ENCODE results near the gene ZNRD2. TPM values are rescaled to one million over a fixed set of nuclear protein-coding genes. Genes with fewer than 3 reads are reported as not detected.

The ZNRD2 gene
- total RNA-seq, 1 experiment from 2014 or later, result 31.7 TPM

- H3K79me2 ChIP-seq (ENCODE audit: low read length), result no peaks in the 10 kb centered on the region
- H3K9ac ChIP-seq (ENCODE audit: low read length), result no peak overlapping the region
- H3K4me3 ChIP-seq (ENCODE audit: low read length), result no peak overlapping the region
- no peaks in the 10 kb centered on the region for H4K20me1 ChIP-seq (ENCODE audit: insufficient read depth, low read depth, low read length)
- H3K4me1 ChIP-seq (ENCODE audit: low read length), result peaks cover 22% of the 10 kb centered on the region
- H2AFZ ChIP-seq (ENCODE audit: low read length), result no peak overlapping the region
- no peaks in the 10 kb centered on the region for H3K27me3 ChIP-seq (ENCODE audit: low read length)
- no peak overlapping the region for H3K27ac ChIP-seq (ENCODE audit: low read length)
- H3K36me3 ChIP-seq (ENCODE audit: insufficient read depth, low read length), result no peaks in the 10 kb centered on the region
- H3K9me3 ChIP-seq (ENCODE audit: low read length), result no peaks in the 10 kb centered on the region
- H3K4me2 ChIP-seq (ENCODE audit: low read depth, low read length, poor library complexity, severe bottlenecking), result no peak overlapping the region
- DNase-seq, result no peak
- H3K9me2 ChIP-seq (replicated peaks; ENCODE audit: insufficient read depth, low read length), result no peaks in the 10 kb centered on the region
Observed at GRCh38 chr11:65536412-65537295, 33.6 kb upstream of the ZNRD2 start.

- Histone ChIP-seq H3K27ac (ENCODE audit: low read length) (no peak overlapping the region), H3K27me3 (ENCODE audit: low read length) (no peaks in the 10 kb centered on the region), H4K20me1 (ENCODE audit: insufficient read depth, low read depth, low read length) (no peaks in the 10 kb centered on the region), H3K4me3 (ENCODE audit: low read length) (no peak overlapping the region), H2AFZ (ENCODE audit: low read length) (no peak overlapping the region), H3K9ac (ENCODE audit: low read length) (no peak overlapping the region), H3K9me3 (ENCODE audit: low read length) (no peaks in the 10 kb centered on the region), H3K36me3 (ENCODE audit: insufficient read depth, low read length) (no peaks in the 10 kb centered on the region), H3K9me2 (replicated peaks; ENCODE audit: insufficient read depth, low read length) (no peaks in the 10 kb centered on the region), H3K4me1 (ENCODE audit: low read length) (peaks cover 22% of the 10 kb centered on the region), H3K79me2 (ENCODE audit: low read length) (no peaks in the 10 kb centered on the region), H3K4me2 (ENCODE audit: low read depth, low read length, poor library complexity, severe bottlenecking) (no peak overlapping the region)
- DNase-seq, result no peak
Observed at GRCh38 chr11:65537296-65537597, 33.0 kb upstream of the ZNRD2 start.

GRCh38 chr11:65537620-65538231 is 32.6 kb upstream of the ZNRD2 start:
- no peaks in the 10 kb centered on the region for H3K27me3 ChIP-seq (ENCODE audit: low read length)
- no peaks in the 10 kb centered on the region for H3K9me3 ChIP-seq (ENCODE audit: low read length)
- H2AFZ ChIP-seq (ENCODE audit: low read length), result no peak overlapping the region
- no peak for DNase-seq
- H3K79me2 ChIP-seq (ENCODE audit: low read length), result no peaks in the 10 kb centered on the region
- peaks cover 22% of the 10 kb centered on the region for H3K4me1 ChIP-seq (ENCODE audit: low read length)
- no peaks in the 10 kb centered on the region for H4K20me1 ChIP-seq (ENCODE audit: insufficient read depth, low read depth, low read length)
- H3K4me3 ChIP-seq (ENCODE audit: low read length), result no peak overlapping the region
- no peak overlapping the region for H3K4me2 ChIP-seq (ENCODE audit: low read depth, low read length, poor library complexity, severe bottlenecking)
- no peaks in the 10 kb centered on the region for H3K9me2 ChIP-seq (replicated peaks; ENCODE audit: insufficient read depth, low read length)
- no peak overlapping the region for H3K9ac ChIP-seq (ENCODE audit: low read length)
- H3K36me3 ChIP-seq (ENCODE audit: insufficient read depth, low read length), result no peaks in the 10 kb centered on the region
- H3K27ac ChIP-seq (ENCODE audit: low read length), result no peak overlapping the region

- DNase-seq, result no peak
- no peaks in the 10 kb centered on the region for H4K20me1 ChIP-seq (ENCODE audit: insufficient read depth, low read depth, low read length)
- H3K79me2 ChIP-seq (ENCODE audit: low read length), result no peaks in the 10 kb centered on the region
- H3K4me2 ChIP-seq (ENCODE audit: low read depth, low read length, poor library complexity, severe bottlenecking), result no peak overlapping the region
- H2AFZ ChIP-seq (ENCODE audit: low read length), result no peak overlapping the region
- no peak overlapping the region for H3K27ac ChIP-seq (ENCODE audit: low read length)
- H3K9me2 ChIP-seq (replicated peaks; ENCODE audit: insufficient read depth, low read length), result no peaks in the 10 kb centered on the region
- no peaks in the 10 kb centered on the region for H3K9me3 ChIP-seq (ENCODE audit: low read length)
- no peaks in the 10 kb centered on the region for H3K36me3 ChIP-seq (ENCODE audit: insufficient read depth, low read length)
- H3K4me1 ChIP-seq (ENCODE audit: low read length), result peaks cover 22% of the 10 kb centered on the region
- no peak overlapping the region for H3K4me3 ChIP-seq (ENCODE audit: low read length)
- no peaks in the 10 kb centered on the region for H3K27me3 ChIP-seq (ENCODE audit: low read length)
- H3K9ac ChIP-seq (ENCODE audit: low read length), result no peak overlapping the region
Observed at GRCh38 chr11:65538232-65538914, 31.9 kb upstream of the ZNRD2 start.

GRCh38 chr11:65538915-65539743 is 31.1 kb upstream of the ZNRD2 start:
- no peak for DNase-seq
- no peaks in the 10 kb centered on the region for H3K79me2 ChIP-seq (ENCODE audit: low read length)
- peaks cover 22% of the 10 kb centered on the region for H3K4me1 ChIP-seq (ENCODE audit: low read length)
- H3K4me2 ChIP-seq (ENCODE audit: low read depth, low read length, poor library complexity, severe bottlenecking), result peak overlapping the region; percentile 95
- no peaks in the 10 kb centered on the region for H3K9me3 ChIP-seq (ENCODE audit: low read length)
- no peak overlapping the region for H2AFZ ChIP-seq (ENCODE audit: low read length)
- no peaks in the 10 kb centered on the region for H3K27me3 ChIP-seq (ENCODE audit: low read length)
- H3K9me2 ChIP-seq (replicated peaks; ENCODE audit: insufficient read depth, low read length), result no peaks in the 10 kb centered on the region
- H3K27ac ChIP-seq (ENCODE audit: low read length), result no peak overlapping the region
- no peak overlapping the region for H3K9ac ChIP-seq (ENCODE audit: low read length)
- H3K4me3 ChIP-seq (ENCODE audit: low read length), result peak overlapping the region; percentile 85; the same call in 1 of the 2 replicates
- H3K36me3 ChIP-seq (ENCODE audit: insufficient read depth, low read length), result no peaks in the 10 kb centered on the region
- H4K20me1 ChIP-seq (ENCODE audit: insufficient read depth, low read depth, low read length), result no peaks in the 10 kb centered on the region

GRCh38 chr11:65539744-65540289 is 30.5 kb upstream of the ZNRD2 start:
- H3K79me2 ChIP-seq (ENCODE audit: low read length), result no peaks in the 10 kb centered on the region
- peak overlapping the region; percentile 70 for H3K9ac ChIP-seq (ENCODE audit: low read length)
- peak overlapping the region; percentile 95 for H3K4me2 ChIP-seq (ENCODE audit: low read depth, low read length, poor library complexity, severe bottlenecking)
- H3K9me2 ChIP-seq (replicated peaks; ENCODE audit: insufficient read depth, low read length), result no peaks in the 10 kb centered on the region
- 0 out of 2 replicates have a peak overlapping the region, but pooled peaks have one; percentile 40 for H3K27ac ChIP-seq (ENCODE audit: low read length)
- H3K4me1 ChIP-seq (ENCODE audit: low read length), result peaks cover 22% of the 10 kb centered on the region
- H2AFZ ChIP-seq (ENCODE audit: low read length), result peak overlapping the region; percentile 95
- H3K9me3 ChIP-seq (ENCODE audit: low read length), result no peaks in the 10 kb centered on the region
- peak; percentile 90 for DNase-seq
- H3K36me3 ChIP-seq (ENCODE audit: insufficient read depth, low read length), result no peaks in the 10 kb centered on the region
- H4K20me1 ChIP-seq (ENCODE audit: insufficient read depth, low read depth, low read length), result no peaks in the 10 kb centered on the region
- H3K27me3 ChIP-seq (ENCODE audit: low read length), result no peaks in the 10 kb centered on the region
- H3K4me3 ChIP-seq (ENCODE audit: low read length), result peak overlapping the region; percentile 85

- peak overlapping the region; percentile 95 for H2AFZ ChIP-seq (ENCODE audit: low read length)
- H3K36me3 ChIP-seq (ENCODE audit: insufficient read depth, low read length), result no peaks in the 10 kb centered on the region
- H3K4me1 ChIP-seq (ENCODE audit: low read length), result peaks cover 22% of the 10 kb centered on the region
- DNase-seq, result peak; percentile 96
- no peaks in the 10 kb centered on the region for H3K9me3 ChIP-seq (ENCODE audit: low read length)
- no peaks in the 10 kb centered on the region for H3K27me3 ChIP-seq (ENCODE audit: low read length)
- H4K20me1 ChIP-seq (ENCODE audit: insufficient read depth, low read depth, low read length), result no peaks in the 10 kb centered on the region
- H3K4me3 ChIP-seq (ENCODE audit: low read length), result peak overlapping the region; percentile 85
- no peaks in the 10 kb centered on the region for H3K79me2 ChIP-seq (ENCODE audit: low read length)
- H3K9ac ChIP-seq (ENCODE audit: low read length), result peak overlapping the region; percentile 70
- peak overlapping the region; percentile 95 for H3K4me2 ChIP-seq (ENCODE audit: low read depth, low read length, poor library complexity, severe bottlenecking)
- peak overlapping the region; percentile 40; the same call in 1 of the 2 replicates for H3K27ac ChIP-seq (ENCODE audit: low read length)
- no peaks in the 10 kb centered on the region for H3K9me2 ChIP-seq (replicated peaks; ENCODE audit: insufficient read depth, low read length)
Observed at GRCh38 chr11:65540290-65541092, 29.8 kb upstream of the ZNRD2 start.

All from Karpas-422 (cell line).